HepG2 (cell line): ENCODE data around the gene VWA7. TPM values are rescaled to one million over a fixed set of nuclear protein-coding genes. Genes with fewer than 3 reads are reported as not detected.

Experiments
- ASH2L ChIP-seq: fragments of 300-600, 200-600 bp; sonication (generic); IDR thresholded peaks from 2 replicates; pipeline ENCODE4 v1.7.0; 2017; ENCODE audit warnings: low read depth, mild to moderate bottlenecking, moderate library complexity, mixed read lengths, low read length; ENCODE audit not compliant: insufficient read length
- ATF3 ChIP-seq: sonication (generic); formaldehyde crosslinking; IDR thresholded peaks from 2 replicates; pipeline ENCODE4 v1.4.0; 2020; ENCODE audit warnings: missing genetic modification reagents
- EEA1 ChIP-seq: sonication (generic); formaldehyde crosslinking; IDR thresholded peaks from 2 replicates; pipeline ENCODE4 v1.5.1; 2020; ENCODE audit warnings: mild to moderate bottlenecking, missing genetic modification reagents, borderline replicate concordance
- FIP1L1 ChIP-seq: fragments of 200-400 bp; formaldehyde crosslinking; IDR thresholded peaks from 2 replicates; pipeline ENCODE4 v1.6.1; 2018; ENCODE audit warnings: low read depth, mild to moderate bottlenecking, low read length, moderate library complexity, borderline replicate concordance; ENCODE audit not compliant: insufficient read depth
- HMGXB4 ChIP-seq, 2 experiments: sonication (generic) in 1 of 2; formaldehyde crosslinking in 1 of 2; IDR thresholded peaks; 2 replicates each; pipeline versions ENCODE4 v1.4.0 to v1.6.1; 2018 to 2020; ENCODE audit warnings: missing genetic modification reagents in 2 of 2, borderline replicate concordance in 1 of 2, low read depth in 1 of 2, mild to moderate bottlenecking in 1 of 2, missing biosample characterization in 1 of 2
- HNF1A ChIP-seq, 2 experiments: sonication (generic) in 1 of 2; formaldehyde crosslinking in 1 of 2; IDR thresholded peaks; 2 replicates each; pipeline versions ENCODE4 v1.4.0 to v1.6.1; 2016 to 2020; ENCODE audit warnings: borderline replicate concordance in 1 of 2, low read depth in 1 of 2, mild to moderate bottlenecking in 1 of 2, missing genetic modification reagents in 1 of 2
- HNRNPLL ChIP-seq: fragments of 200-400 bp; formaldehyde crosslinking; IDR thresholded peaks from 2 replicates; pipeline ENCODE4 v1.6.1; 2017; ENCODE audit warnings: mild to moderate bottlenecking, low read depth, low read length; ENCODE audit not compliant: poor library complexity, severe bottlenecking
- KDM2A ChIP-seq: sonication (generic); formaldehyde crosslinking; IDR thresholded peaks from 2 replicates; pipeline ENCODE4 v1.4.0; 2020; ENCODE audit warnings: low read depth, missing genetic modification reagents, borderline replicate concordance
- NCOA5 ChIP-seq: sonication (generic); formaldehyde crosslinking; IDR thresholded peaks from 2 replicates; pipeline ENCODE4 v1.4.0; 2020; ENCODE audit warnings: missing genetic modification reagents
- NFE2L1 ChIP-seq: sonication (generic); formaldehyde crosslinking; IDR thresholded peaks from 2 replicates; pipeline ENCODE4 v1.4.0; 2020; ENCODE audit warnings: missing genetic modification reagents, mild to moderate bottlenecking, borderline replicate concordance
- SIN3A ChIP-seq: IDR thresholded peaks from 2 replicates; pipeline ENCODE4 v1.6.1; 2011; ENCODE audit warnings: low read depth, mild to moderate bottlenecking, control low read depth, low read length, borderline replicate concordance
- SNAPC2 ChIP-seq: sonication (generic); formaldehyde crosslinking; IDR thresholded peaks from 2 replicates; pipeline ENCODE4 v1.8.1; 2022; ENCODE audit warnings: mild to moderate bottlenecking, missing genetic modification reagents
- TOE1 ChIP-seq: sonication (generic); formaldehyde crosslinking; IDR thresholded peaks from 2 replicates; pipeline ENCODE4 v1.4.0; 2020; ENCODE audit warnings: mild to moderate bottlenecking, missing genetic modification reagents
- ZNF276 ChIP-seq: sonication (generic); formaldehyde crosslinking; IDR thresholded peaks from 2 replicates; pipeline ENCODE4 v1.4.0; 2020; ENCODE audit warnings: mild to moderate bottlenecking, low read depth, missing genetic modification reagents
- ZNF333 ChIP-seq: sonication (generic); formaldehyde crosslinking; IDR thresholded peaks from 2 replicates; pipeline ENCODE4 v1.4.0; 2020; ENCODE audit warnings: mild to moderate bottlenecking, missing genetic modification reagents, borderline replicate concordance
- ZNF350 ChIP-seq: sonication (generic); formaldehyde crosslinking; IDR thresholded peaks from 2 replicates; pipeline ENCODE4 v1.4.0; 2020; ENCODE audit warnings: mild to moderate bottlenecking, low read depth, missing genetic modification reagents, borderline replicate concordance
- ZNF451 ChIP-seq: sonication (generic); formaldehyde crosslinking; IDR thresholded peaks from 2 replicates; pipeline ENCODE4 v1.5.0; 2020; ENCODE audit warnings: mild to moderate bottlenecking, missing genetic modification reagents
- ZNF629 ChIP-seq: sonication (generic); formaldehyde crosslinking; conservative IDR thresholded peaks from 2 replicates; pipeline ENCODE4 v1.5.0; 2020; ENCODE audit warnings: missing genetic modification reagents
- ZNF670 ChIP-seq: sonication (generic); formaldehyde crosslinking; IDR thresholded peaks from 2 replicates; pipeline ENCODE4 v1.8.0; 2022; ENCODE audit warnings: mild to moderate bottlenecking, missing genetic modification reagents, borderline replicate concordance
- ZNF720 ChIP-seq: sonication (generic); formaldehyde crosslinking; IDR thresholded peaks from 2 replicates; pipeline ENCODE4 v1.4.0; 2020; ENCODE audit warnings: missing genetic modification reagents
- ZNF781 ChIP-seq: sonication (generic); formaldehyde crosslinking; IDR thresholded peaks from 2 replicates; pipeline ENCODE4 v1.5.1; 2020; ENCODE audit warnings: borderline replicate concordance, mild to moderate bottlenecking, missing genetic modification reagents; ENCODE audit errors: not compliant biosample characterization
- polyA plus RNA-seq, 8 experiments: library from polyadenylated mRNA; depleted of rRNA in 3 of 8; stranded (reverse) in 7 of 8; unstranded in 1 of 8; fragments of >200 nt; fragmentation: Illumina TruSeq in 4 of 8; extraction: Trizol in 4 of 8; gene quantifications; 2 replicates each; pipeline versions ENCODE4 v1.2.1 to v1.2.3, GENCODE V29; 2011 to 2016; ENCODE audit warnings: low read depth in 4 of 8, missing spikeins in 1 of 8, mixed read lengths in 1 of 8; ENCODE audit not compliant: insufficient read depth in 1 of 8
- total RNA-seq, 5 experiments: library from RNA; depleted of rRNA; stranded (reverse); fragments of >200 nt; fragmentation: Illumina TruSeq; extraction: Trizol; gene quantifications; 2 replicates each; pipeline ENCODE4 v1.2.3, GENCODE V29; 2016; ENCODE audit warnings: low read depth in 1 of 5

VWA7 gene
- total and polyA plus RNA-seq, 2 of the 13 experiments (the other 11 are each of a cell fraction or from before 2014, with no cell fraction given), result 0.86 to 3.3 TPM

- TF ChIP-seq ATF3 (CRISPR knock-in tag) (no peak), FIP1L1 (no peak), SNAPC2 (CRISPR knock-in tag) (no peak), ASH2L (peak; percentile 73), ZNF781 (CRISPR knock-in tag) (no peak), KDM2A (CRISPR knock-in tag) (no peak), NFE2L1 (CRISPR knock-in tag) (no peak), TOE1 (CRISPR knock-in tag) (no peak), ZNF720 (no peak), HMGXB4 (CRISPR knock-in tag; IDR thresholded peaks at IDR 0.05; ENCODE audit: borderline replicate concordance in 1 of 2, low read depth in 1 of 2) (peak in 1 of 2 experiments; percentile 14; a peak in 1 of 4 replicates), ZNF276 (CRISPR knock-in tag) (no peak), HNF1A (IDR thresholded peaks at IDR 0.05; ENCODE audit: low read depth) (peak; percentile 2; the same call in 1 of the 2 replicates), HNF1A (CRISPR knock-in tag; IDR thresholded peaks at IDR 0.05; ENCODE audit: borderline replicate concordance) (no peak), ZNF333 (CRISPR knock-in tag) (no peak), EEA1 (no peak), ZNF629 (CRISPR knock-in tag) (no peak), HNRNPLL (no peak), SIN3A (no peak), NCOA5 (CRISPR knock-in tag) (no peak), ZNF670 (CRISPR knock-in tag) (no peak), ZNF350 (no peak), ZNF451 (CRISPR knock-in tag) (no peak)
These were observed 42.8 kb upstream of the VWA7 start (continued) for GRCh38 chr6:31819871-31820299.
